Ishikawa (cell line): ENCODE measurements around the gene NPAS2.

Source experiments
- CEBPB ChIP-seq: IDR thresholded peaks from 2 replicates; pipeline ENCODE4 v1.6.1; 2012
- CREB1 ChIP-seq: IDR thresholded peaks from 2 replicates; pipeline ENCODE4 v1.6.1; 2012; ENCODE audit warnings: low read depth
- EGR1 ChIP-seq: IDR thresholded peaks from 2 replicates; pipeline ENCODE4 v1.6.1; 2012
- EP300 ChIP-seq: IDR thresholded peaks from 2 replicates; pipeline ENCODE4 v1.6.1; 2012; ENCODE audit warnings: borderline replicate concordance
- FOXM1 ChIP-seq: IDR thresholded peaks from 2 replicates; pipeline ENCODE4 v1.6.1; 2012; ENCODE audit warnings: low read depth, borderline replicate concordance
- NFIC ChIP-seq: IDR thresholded peaks from 2 replicates; pipeline ENCODE4 v1.6.1; 2012
- RAD21 ChIP-seq: IDR thresholded peaks from 2 replicates; pipeline ENCODE4 v1.6.1; 2012; ENCODE audit warnings: low read depth
- TAF1 ChIP-seq: IDR thresholded peaks from 2 replicates; pipeline ENCODE4 v1.6.1; 2012; ENCODE audit warnings: low read depth, mild to moderate bottlenecking
- TCF12 ChIP-seq: IDR thresholded peaks from 2 replicates; pipeline ENCODE4 v1.6.1; 2012; ENCODE audit warnings: low read depth
- TEAD4 ChIP-seq: IDR thresholded peaks from 2 replicates; pipeline ENCODE4 v1.6.1; 2012
- YY1 ChIP-seq: IDR thresholded peaks from 2 replicates; pipeline ENCODE4 v1.6.1; 2012; ENCODE audit warnings: low read depth
- ZBTB7A ChIP-seq: IDR thresholded peaks from 2 replicates; pipeline ENCODE4 v1.6.1; 2012; ENCODE audit warnings: low read depth
- TF ChIP-seq, protein P1 (sequence below): IDR thresholded peaks from 2 replicates; pipeline ENCODE4 v1.6.1; 2012; ENCODE audit warnings: low read depth, mild to moderate bottlenecking
- TF ChIP-seq, protein P2 (sequence below): IDR thresholded peaks from 2 replicates; pipeline ENCODE4 v1.6.1; 2012
- TF ChIP-seq, protein P3 (sequence below): IDR thresholded peaks from 2 replicates; pipeline ENCODE4 v1.6.1; 2012

Gene NPAS2

DNA sequence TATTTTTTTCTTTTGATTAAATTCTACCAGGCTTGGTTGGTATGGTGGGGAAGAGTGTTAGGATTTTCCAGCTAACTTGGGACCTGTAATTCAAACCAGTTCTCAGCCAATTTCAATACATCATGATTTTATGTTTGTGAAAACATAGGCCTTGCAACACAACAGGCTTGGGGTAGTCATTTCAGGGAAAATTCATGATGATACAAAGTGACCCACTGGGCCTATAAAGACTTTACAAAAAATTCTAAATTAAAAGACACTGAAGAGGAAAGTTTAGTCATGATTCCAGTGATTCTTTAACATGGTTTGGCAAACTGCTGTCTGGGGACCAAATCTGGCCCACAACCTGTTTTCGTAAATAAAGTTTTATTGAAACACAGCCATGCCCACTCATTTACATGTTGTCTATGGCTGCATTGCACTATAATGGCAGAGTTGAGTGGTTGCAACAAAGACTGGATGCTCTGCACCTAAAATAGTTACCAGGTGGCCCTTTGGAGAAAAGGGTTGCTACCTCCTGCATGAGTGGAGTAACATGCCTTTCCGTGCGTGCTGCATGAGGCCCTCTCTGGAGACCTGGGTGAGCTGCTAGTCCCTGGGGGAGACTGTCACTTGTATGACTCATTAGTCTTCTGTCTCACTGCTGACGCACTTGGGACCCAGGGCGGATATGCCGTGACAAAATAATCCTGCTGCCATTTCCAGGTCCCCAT, 73.6 kb downstream of the NPAS2 start:
- TF ChIP-seq ZBTB7A (no peak), FOXM1 (no peak), CREB1 (no peak), CEBPB (no peak), NFIC (no peak)
- TF ChIP-seq, protein P1, sequence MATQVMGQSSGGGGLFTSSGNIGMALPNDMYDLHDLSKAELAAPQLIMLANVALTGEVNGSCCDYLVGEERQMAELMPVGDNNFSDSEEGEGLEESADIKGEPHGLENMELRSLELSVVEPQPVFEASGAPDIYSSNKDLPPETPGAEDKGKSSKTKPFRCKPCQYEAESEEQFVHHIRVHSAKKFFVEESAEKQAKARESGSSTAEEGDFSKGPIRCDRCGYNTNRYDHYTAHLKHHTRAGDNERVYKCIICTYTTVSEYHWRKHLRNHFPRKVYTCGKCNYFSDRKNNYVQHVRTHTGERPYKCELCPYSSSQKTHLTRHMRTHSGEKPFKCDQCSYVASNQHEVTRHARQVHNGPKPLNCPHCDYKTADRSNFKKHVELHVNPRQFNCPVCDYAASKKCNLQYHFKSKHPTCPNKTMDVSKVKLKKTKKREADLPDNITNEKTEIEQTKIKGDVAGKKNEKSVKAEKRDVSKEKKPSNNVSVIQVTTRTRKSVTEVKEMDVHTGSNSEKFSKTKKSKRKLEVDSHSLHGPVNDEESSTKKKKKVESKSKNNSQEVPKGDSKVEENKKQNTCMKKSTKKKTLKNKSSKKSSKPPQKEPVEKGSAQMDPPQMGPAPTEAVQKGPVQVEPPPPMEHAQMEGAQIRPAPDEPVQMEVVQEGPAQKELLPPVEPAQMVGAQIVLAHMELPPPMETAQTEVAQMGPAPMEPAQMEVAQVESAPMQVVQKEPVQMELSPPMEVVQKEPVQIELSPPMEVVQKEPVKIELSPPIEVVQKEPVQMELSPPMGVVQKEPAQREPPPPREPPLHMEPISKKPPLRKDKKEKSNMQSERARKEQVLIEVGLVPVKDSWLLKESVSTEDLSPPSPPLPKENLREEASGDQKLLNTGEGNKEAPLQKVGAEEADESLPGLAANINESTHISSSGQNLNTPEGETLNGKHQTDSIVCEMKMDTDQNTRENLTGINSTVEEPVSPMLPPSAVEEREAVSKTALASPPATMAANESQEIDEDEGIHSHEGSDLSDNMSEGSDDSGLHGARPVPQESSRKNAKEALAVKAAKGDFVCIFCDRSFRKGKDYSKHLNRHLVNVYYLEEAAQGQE, result no peak
- TF ChIP-seq, protein P2, sequence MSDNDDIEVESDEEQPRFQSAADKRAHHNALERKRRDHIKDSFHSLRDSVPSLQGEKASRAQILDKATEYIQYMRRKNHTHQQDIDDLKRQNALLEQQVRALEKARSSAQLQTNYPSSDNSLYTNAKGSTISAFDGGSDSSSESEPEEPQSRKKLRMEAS, result no peak

DNA sequence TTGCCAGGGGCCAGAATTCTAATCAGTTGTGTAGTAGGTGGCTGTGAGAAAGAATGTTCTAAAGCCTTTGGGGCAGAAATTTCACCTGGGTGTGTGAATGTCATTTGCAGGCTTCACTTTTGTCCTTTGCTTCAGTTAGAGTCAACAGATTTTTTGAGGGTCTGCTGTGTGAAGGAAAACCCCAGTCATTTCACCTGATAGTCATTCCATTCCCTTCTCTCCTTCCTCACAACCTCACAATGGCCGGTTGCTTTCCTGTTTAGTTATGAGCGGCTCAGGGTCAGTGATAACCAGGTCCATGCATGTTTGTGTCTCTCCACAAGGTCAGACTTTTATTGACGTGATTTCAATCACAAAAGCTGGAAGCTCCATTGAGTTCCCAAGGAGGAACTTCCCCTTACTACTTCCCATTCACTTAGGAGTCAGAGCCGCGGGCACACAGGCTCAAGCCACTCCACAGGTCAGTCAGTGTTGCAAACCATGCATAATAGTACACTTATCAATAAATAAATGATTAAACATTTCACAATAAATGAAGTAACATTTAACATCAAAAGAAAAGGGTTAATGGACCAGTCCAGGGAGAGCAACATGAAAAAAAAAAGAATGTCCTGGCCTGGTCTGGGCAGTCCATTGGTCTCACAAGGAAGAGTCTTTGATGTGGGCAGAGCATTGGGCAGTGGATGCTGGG, 74.3 kb downstream of the NPAS2 start:
- TF ChIP-seq, protein P2, result no peak
- no peak for TF ChIP-seq ZBTB7A
- TF ChIP-seq EGR1, result no peak
- TF ChIP-seq, protein P1, result no peak
- no peak for TF ChIP-seq YY1
- TF ChIP-seq EP300, result no peak
- TF ChIP-seq, protein P3, sequence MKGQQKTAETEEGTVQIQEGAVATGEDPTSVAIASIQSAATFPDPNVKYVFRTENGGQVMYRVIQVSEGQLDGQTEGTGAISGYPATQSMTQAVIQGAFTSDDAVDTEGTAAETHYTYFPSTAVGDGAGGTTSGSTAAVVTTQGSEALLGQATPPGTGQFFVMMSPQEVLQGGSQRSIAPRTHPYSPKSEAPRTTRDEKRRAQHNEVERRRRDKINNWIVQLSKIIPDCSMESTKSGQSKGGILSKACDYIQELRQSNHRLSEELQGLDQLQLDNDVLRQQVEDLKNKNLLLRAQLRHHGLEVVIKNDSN, result no peak
- TF ChIP-seq CEBPB, result no peak
- no peak for TF ChIP-seq FOXM1
- TF ChIP-seq NFIC, result no peak
- no peak for TF ChIP-seq TAF1

DNA sequence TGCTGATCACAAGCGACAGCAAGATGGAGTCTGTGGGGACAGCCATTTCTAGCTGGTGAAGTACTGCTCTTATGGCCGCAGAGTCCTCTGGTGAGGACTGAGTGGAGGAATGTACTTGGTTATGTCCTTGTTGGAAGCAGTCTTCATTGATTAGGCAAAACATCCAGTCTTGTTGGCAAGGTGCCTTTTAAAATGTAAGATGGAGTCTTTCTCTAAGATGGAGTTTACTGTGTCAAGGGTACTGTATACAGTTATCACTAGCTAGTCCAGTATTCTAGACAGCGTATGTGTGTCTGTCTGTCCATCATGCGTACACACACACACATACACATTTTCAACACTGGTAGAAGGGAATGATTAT, 74.8 kb downstream of the NPAS2 start:
- TF ChIP-seq, protein P1, result no peak
- TF ChIP-seq, protein P3, result no peak
- no peak for TF ChIP-seq YY1
- TF ChIP-seq EGR1, result no peak
- TF ChIP-seq CREB1, result no peak
- no peak for TF ChIP-seq NFIC
- no peak for TF ChIP-seq TCF12
- no peak for TF ChIP-seq TEAD4
- no peak for TF ChIP-seq ZBTB7A
- no peak for TF ChIP-seq EP300
- no peak for TF ChIP-seq TAF1
- TF ChIP-seq FOXM1, result no peak
- TF ChIP-seq CEBPB, result no peak
- TF ChIP-seq RAD21, result no peak
- TF ChIP-seq, protein P2, result no peak

DNA sequence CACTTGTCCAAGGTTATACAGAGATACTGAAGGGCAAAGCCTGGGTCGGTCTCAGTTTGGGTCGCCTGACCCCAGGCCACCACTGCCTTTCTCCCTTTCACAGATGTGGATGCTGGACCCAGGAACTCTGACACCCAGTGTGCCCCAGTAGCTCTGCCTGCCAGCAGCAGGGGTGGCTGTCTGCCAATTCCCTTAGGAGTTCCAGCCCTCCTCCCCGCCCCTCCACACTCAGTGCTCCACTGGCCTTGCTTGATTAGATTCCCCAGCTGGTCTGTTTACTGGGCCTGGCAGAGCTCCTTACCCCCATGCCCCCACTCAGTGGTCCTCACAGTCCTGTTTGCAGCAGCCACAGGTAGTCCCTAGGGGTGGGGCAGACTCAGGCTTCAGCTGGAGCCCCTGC, 75.5 kb downstream of the NPAS2 start:
- TF ChIP-seq NFIC (peak; percentile 62; the same call in 1 of the 2 replicates), CEBPB (no peak)
